ENCODE measurements around the gene HRAS. TPM values are rescaled to one million over a fixed set of nuclear protein-coding genes. Genes with fewer than 3 reads are reported as not detected.
A peak's percentile ranks its signal among the peaks of the same experiment; 100 is the strongest.
"Not testable (repeated sequence)": the region's sequence is repeated elsewhere in the genome, so short reads cannot be mapped to it uniquely, and the experiment has no call there.

The HRAS gene
- total RNA-seq, 1 donor from 2014 or later, result 43.9 TPM

GRCh38 chr11:520428-521176 is 14.8 kb downstream of the HRAS start:
- DNase-seq, result no peak

GRCh38 chr11:518463-519202 is 16.7 kb downstream of the HRAS start:
- H3K36me3 Mint-ChIP-seq (ENCODE audit: low read depth), result peaks cover 7% of the 10 kb centered on the region
- H3K27me3 Mint-ChIP-seq, result no peaks in the 10 kb centered on the region
- ChIA-PET POLR2A (interaction anchor here (0.7 to 1.2 kb wide), 4 partner anchors 10 to 104 kb away, joined by 3 to 10 read pairs (median 6); partner anchors contain the start of genes HRAS, LRRC56 and SIGIRR), CTCF (interaction anchor here (0.6 to 1.6 kb wide), 4 partner anchors 9 to 112 kb away, joined by 3 to 7 read pairs (median 5); partner anchors contain the start of gene HRAS)
- H3K9me3 Mint-ChIP-seq, result no peaks in the 10 kb centered on the region
- TF ChIP-seq CTCF (IDR thresholded peaks at IDR 0.05), result peak; percentile 71
- peak overlapping the region; percentile 83 for H3K27ac Mint-ChIP-seq
- DNase-seq (peak; percentile 90), ATAC-seq (ENCODE audit: low read depth) (peak; percentile 98)
- intact Hi-C loops (cut with micrococcal nuclease), result loop anchor here (1.0 to 5.0 kb wide), 3 partner anchors 11 to 211 kb away; partner anchors contain the start of genes IFITM2, LRRC56 and RNH1
- H3K4me1 Mint-ChIP-seq, result peaks cover 5% of the 10 kb centered on the region
- peak overlapping the region; percentile 79 for H3K4me3 Mint-ChIP-seq

More at GRCh38 chr11:520428-521176, 14.8 kb downstream of the HRAS start:
- Mint-ChIP-seq H3K4me1 (peaks cover 5% of the 10 kb centered on the region), H3K27ac (no peak overlapping the region), H3K9me3 (no peaks in the 10 kb centered on the region), H3K36me3 (ENCODE audit: low read depth) (peaks cover 3% of the 10 kb centered on the region), H3K27me3 (no peaks in the 10 kb centered on the region), H3K4me3 (no peak overlapping the region)
- TF ChIP-seq CTCF (IDR thresholded peaks at IDR 0.05), result no peak
- POLR2A ChIA-PET, result interaction anchor here (0.6 to 0.7 kb wide), 2 partner anchors 72 to 121 kb away, joined by 3 to 5 read pairs; no protein-coding TSS in a partner anchor
- intact Hi-C loops (cut with micrococcal nuclease), result no loop called here
- CTCF ChIA-PET, result no interaction called here
- ATAC-seq (ENCODE audit: low read depth), result no peak

GRCh38 chr11:516918-517685 is 18.3 kb downstream of the HRAS start:
- intact Hi-C loops (cut with micrococcal nuclease), result loop anchor here (5.0 kb wide), 1 partner anchor 210 kb away; the partner anchor contains the start of gene IFITM2
- ATAC-seq (ENCODE audit: low read depth); H3K4me1 Mint-ChIP-seq; H3K4me3 Mint-ChIP-seq; DNase-seq; CTCF ChIA-PET; H3K9me3 Mint-ChIP-seq; H3K27me3 Mint-ChIP-seq; H3K27ac Mint-ChIP-seq: not testable (repeated sequence)
- POLR2A ChIA-PET, result interaction anchor here (0.9 to 1.4 kb wide), 2 partner anchors 11 to 22 kb away, joined by 3 to 4 read pairs; partner anchors contain the start of gene RNH1
- H3K36me3 Mint-ChIP-seq (ENCODE audit: low read depth), result peaks cover 11% of the 10 kb centered on the region

GRCh38 chr11:516400-516799 is 19.0 kb downstream of the HRAS start:
- ChIA-PET CTCF (no interaction called here), POLR2A (interaction anchor here (1.4 kb wide), 1 partner anchor 10 kb away, joined by 4 read pairs; the partner anchor contains the start of gene RNH1)
- no peak for ATAC-seq (ENCODE audit: low read depth)
- Mint-ChIP-seq H3K9me3 (no peaks in the 10 kb centered on the region), H3K27me3 (no peaks in the 10 kb centered on the region), H3K27ac (no peak overlapping the region), H3K4me1 (peaks cover 6% of the 10 kb centered on the region), H3K4me3 (no peak overlapping the region), H3K36me3 (ENCODE audit: low read depth) (peaks cover 11% of the 10 kb centered on the region)
- TF ChIP-seq CTCF (IDR thresholded peaks at IDR 0.05), result no peak
- intact Hi-C loops (cut with micrococcal nuclease), result loop anchor here (5.0 kb wide), 1 partner anchor 209 kb away; the partner anchor contains the start of gene IFITM2
- no peak for DNase-seq

- DNase-seq (no peak), ATAC-seq (ENCODE audit: low read depth) (no peak)
- no peak for TF ChIP-seq CTCF (IDR thresholded peaks at IDR 0.05)
- Mint-ChIP-seq H3K9me3 (no peaks in the 10 kb centered on the region), H3K4me1 (peaks cover 6% of the 10 kb centered on the region), H3K36me3 (ENCODE audit: low read depth) (peaks cover 15% of the 10 kb centered on the region), H3K4me3 (no peak overlapping the region), H3K27ac (peak overlapping the region; percentile 7), H3K27me3 (no peaks in the 10 kb centered on the region)
- intact Hi-C loops (cut with micrococcal nuclease), result loop anchor here (5.0 kb wide), 1 partner anchor 208 kb away; the partner anchor contains the start of gene IFITM2
- CTCF ChIA-PET, result interaction anchor here (0.8 kb wide), 1 partner anchor 66 kb away, joined by 3 read pairs; no protein-coding TSS in a partner anchor
- POLR2A ChIA-PET, result no interaction called here
Observed at GRCh38 chr11:515131-515530, 20.2 kb downstream of the HRAS start.
